PC-9 (cell line): ENCODE data around the gene ITGB7.

ENCODE experiments used
- EZH2 ChIP-seq: fragments of 200-600 bp; sonication (generic); IDR thresholded peaks from 2 replicates; pipeline ENCODE4 v1.8.0; 2017; ENCODE audit warnings: antibody characterized with exemption, low read depth
- TF ChIP-seq, protein P1 (sequence below): fragments of 200-600 bp; sonication (generic); conservative IDR thresholded peaks from 2 replicates; pipeline ENCODE4 v1.6.1; 2017; ENCODE audit warnings: mixed run types, antibody characterized with exemption, mild to moderate bottlenecking, moderate library complexity

- no peak for TF ChIP-seq EZH2
- TF ChIP-seq, protein P1, sequence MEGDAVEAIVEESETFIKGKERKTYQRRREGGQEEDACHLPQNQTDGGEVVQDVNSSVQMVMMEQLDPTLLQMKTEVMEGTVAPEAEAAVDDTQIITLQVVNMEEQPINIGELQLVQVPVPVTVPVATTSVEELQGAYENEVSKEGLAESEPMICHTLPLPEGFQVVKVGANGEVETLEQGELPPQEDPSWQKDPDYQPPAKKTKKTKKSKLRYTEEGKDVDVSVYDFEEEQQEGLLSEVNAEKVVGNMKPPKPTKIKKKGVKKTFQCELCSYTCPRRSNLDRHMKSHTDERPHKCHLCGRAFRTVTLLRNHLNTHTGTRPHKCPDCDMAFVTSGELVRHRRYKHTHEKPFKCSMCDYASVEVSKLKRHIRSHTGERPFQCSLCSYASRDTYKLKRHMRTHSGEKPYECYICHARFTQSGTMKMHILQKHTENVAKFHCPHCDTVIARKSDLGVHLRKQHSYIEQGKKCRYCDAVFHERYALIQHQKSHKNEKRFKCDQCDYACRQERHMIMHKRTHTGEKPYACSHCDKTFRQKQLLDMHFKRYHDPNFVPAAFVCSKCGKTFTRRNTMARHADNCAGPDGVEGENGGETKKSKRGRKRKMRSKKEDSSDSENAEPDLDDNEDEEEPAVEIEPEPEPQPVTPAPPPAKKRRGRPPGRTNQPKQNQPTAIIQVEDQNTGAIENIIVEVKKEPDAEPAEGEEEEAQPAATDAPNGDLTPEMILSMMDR = no peak
Observed at GRCh38 chr12:53226815-53227214, 19.8 kb upstream of the ITGB7 start.
